OCI-LY7 (cell line): ENCODE measurements around the gene ERP44. TPM values are rescaled to one million over a fixed set of nuclear protein-coding genes. Genes with fewer than 3 reads are reported as not detected.
A peak's percentile ranks its signal among the peaks of the same experiment; 100 is the strongest.

ENCODE experiments used
- BruUV-seq: library from RNA; stranded (reverse); fragments of 400-500 nt; replicated peaks from 2 replicates; lab custom pipeline; 2021; lab: Mats Ljungman, UMichigan
- CTCF ChIA-PET: fragments of 300-600 bp; sonication (Branson Sonifier 250); formaldehyde crosslinking; loops from one replicate; lab custom pipeline; 2022; ENCODE audit warnings: antibody characterized with exemption; ENCODE audit not compliant: unreplicated experiment; lab: Charles Lee
- POLR2A ChIA-PET: fragments of 300-600 bp; sonication (Branson Sonifier 250); formaldehyde crosslinking; loops from one replicate; lab custom pipeline; 2022; ENCODE audit warnings: antibody characterized with exemption; lab: Charles Lee
- DNase-seq: peaks from one replicate; pipeline ENCODE4 v3.0.0-alpha.2; 2015; ENCODE audit warnings: low spot score
- H2AFZ ChIP-seq: fragments of 200-600 bp; sonication (generic), shearing (Covaris generic); 2 replicates; pipeline ENCODE4 v1.6.1; 2014; ENCODE audit warnings: mild to moderate bottlenecking, antibody characterized with exemption, low read length, moderate library complexity
- H3K27ac ChIP-seq: fragments of 200-600 bp; sonication (generic); 2 replicates; pipeline ENCODE4 v1.5.1; 2014; ENCODE audit warnings: mixed run types, low read depth, mild to moderate bottlenecking, moderate library complexity, low read length, inconsistent platforms; ENCODE audit not compliant: poor library complexity, severe bottlenecking
- H3K36me3 ChIP-seq: fragments of 200-600 bp; sonication (generic); 2 replicates; pipeline ENCODE4 v1.6.1; 2014; ENCODE audit warnings: mild to moderate bottlenecking, antibody characterized with exemption, low read length, moderate library complexity, mixed read lengths; ENCODE audit not compliant: insufficient read depth
- H3K4me1 ChIP-seq: fragments of 200-600 bp; sonication (generic); 2 replicates; pipeline ENCODE4 v1.5.1; 2014; ENCODE audit warnings: mild to moderate bottlenecking, low read length; ENCODE audit not compliant: insufficient read depth, poor library complexity, severe bottlenecking
- H3K4me2 ChIP-seq: fragments of 200-600 bp; sonication (generic); 2 replicates; pipeline ENCODE4 v1.6.1; 2014; ENCODE audit warnings: mild to moderate bottlenecking, low read length
- H3K4me3 ChIP-seq: fragments of 200-600 bp; sonication (generic); 2 replicates; pipeline ENCODE4 v1.5.1; 2014; ENCODE audit warnings: mild to moderate bottlenecking, low read depth, low read length; ENCODE audit not compliant: poor library complexity, severe bottlenecking
- H3K79me2 ChIP-seq: fragments of 200-600 bp; sonication (generic); 2 replicates; pipeline ENCODE4 v1.6.1; 2016; ENCODE audit warnings: low read depth, mild to moderate bottlenecking, low read length, moderate library complexity, mixed read lengths; ENCODE audit not compliant: insufficient read depth
- H3K9me2 ChIP-seq: fragments of 200-600 bp; sonication (generic); 2 replicates; pipeline ENCODE4 v1.6.1; 2016; ENCODE audit warnings: mild to moderate bottlenecking, low read length, mixed read lengths; ENCODE audit not compliant: insufficient read depth
- H3K9me3 ChIP-seq: fragments of 200-600 bp; sonication (generic); 2 replicates; pipeline ENCODE4 v1.6.1; 2014; ENCODE audit warnings: mild to moderate bottlenecking, mixed run types, low read length, mixed read lengths
- H4K20me1 ChIP-seq: fragments of 200-600 bp; sonication (generic); 2 replicates; pipeline ENCODE4 v1.6.1; 2014; ENCODE audit warnings: mild to moderate bottlenecking, antibody characterized with exemption, low read length, moderate library complexity, mixed read lengths; ENCODE audit not compliant: insufficient read depth
- EZH2phosphoT487 ChIP-seq: fragments of 200-600 bp; sonication (generic); IDR thresholded peaks from 2 replicates; pipeline ENCODE4 v1.6.1; 2018; ENCODE audit warnings: low read depth, borderline replicate concordance, mild to moderate bottlenecking, mixed run types, antibody characterized with exemption, low read length, moderate library complexity, mixed read lengths
- intact Hi-C: fragments of 100-400 bp; cut with micrococcal nuclease; formaldehyde crosslinking; loops from one replicate; pipeline ENCODE4 v1.10.0; 2022; ENCODE audit not compliant: unreplicated experiment
- total RNA-seq, 2 experiments: library from RNA; depleted of rRNA in 1 of 2; stranded (reverse); fragments of >200 nt in 1 of 2; shearing (Covaris generic) in 1 of 2; gene quantifications; 2 replicates each; pipeline ENCODE4 v1.2.3, GENCODE V29; 2014 to 2022
- TF ChIP-seq, protein P1 (sequence below): fragments of 200-600 bp; sonication (generic); conservative IDR thresholded peaks from 2 replicates; pipeline ENCODE4 v1.5.1; 2014; ENCODE audit warnings: mild to moderate bottlenecking, antibody characterized with exemption, low read length, moderate library complexity, mixed read lengths

Gene ERP44
- total RNA-seq, 2 experiments from 2014 or later: 19.3 to 28.1 TPM

DNA sequence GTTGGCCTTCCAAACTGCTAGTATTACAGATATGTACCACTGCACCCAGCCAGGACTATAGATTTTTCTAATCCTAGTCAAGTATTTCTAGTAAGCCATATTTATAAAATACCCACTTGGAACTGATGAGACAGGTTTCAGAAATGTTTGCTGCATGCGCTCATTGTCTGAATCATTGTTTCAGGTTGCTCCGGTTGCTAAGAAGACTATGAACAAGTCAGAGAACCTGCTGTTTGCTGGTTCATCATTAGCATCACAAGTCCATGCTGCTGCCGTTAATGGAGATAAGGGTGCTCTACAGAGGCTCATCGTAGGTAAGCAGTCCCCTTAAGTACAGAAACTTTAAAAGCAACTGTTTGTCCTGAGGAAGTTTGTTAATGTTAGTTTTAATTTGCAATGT, 5.5 kb upstream of the ERP44 start:
- BruUV-seq: no TSS peak

DNA sequence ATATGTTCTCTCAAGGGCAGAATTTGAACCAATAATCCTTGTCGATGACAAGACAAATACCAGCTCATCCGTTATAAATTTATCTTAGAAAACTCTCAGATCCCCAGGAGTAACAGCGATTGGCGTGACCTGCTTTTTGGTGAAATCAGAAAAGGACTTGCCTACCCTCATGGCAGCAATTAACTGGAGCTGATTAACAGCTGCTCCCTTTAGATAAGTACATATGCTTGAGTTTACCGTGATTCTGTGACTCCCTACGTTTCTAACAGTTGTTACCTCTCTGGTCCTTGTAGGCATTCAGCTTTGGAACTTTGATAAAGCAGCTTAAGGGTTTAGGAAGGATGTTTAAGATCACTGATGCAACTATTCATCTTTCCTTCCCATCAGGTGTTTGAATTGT, 2.8 kb upstream of the ERP44 start:
- intact Hi-C loops: no loop called here
- Histone ChIP-seq H3K4me2 (no peak overlapping the region), H4K20me1 (peaks cover 6% of the 10 kb centered on the region), H3K9me2 (no peaks in the 10 kb centered on the region), H3K4me3 (no peak overlapping the region), H3K36me3 (peaks cover 38% of the 10 kb centered on the region), H3K27ac (no peak overlapping the region), H2AFZ (no peak overlapping the region), H3K9me3 (no peaks in the 10 kb centered on the region), H3K4me1 (peaks cover 9% of the 10 kb centered on the region), H3K79me2 (peaks cover 40% of the 10 kb centered on the region)
- CTCF ChIA-PET: interaction anchor here (1.4 kb wide), 1 partner anchor 12 kb away, joined by 4 read pairs; no protein-coding TSS in a partner anchor
- POLR2A ChIA-PET: interaction anchor here (0.9 to 1.4 kb wide), 5 partner anchors 13 to 26 kb away, joined by 3 to 4 read pairs (median 4); no protein-coding TSS in a partner anchor
- no peak for TF ChIP-seq EZH2phosphoT487
- TF ChIP-seq, protein P1, sequence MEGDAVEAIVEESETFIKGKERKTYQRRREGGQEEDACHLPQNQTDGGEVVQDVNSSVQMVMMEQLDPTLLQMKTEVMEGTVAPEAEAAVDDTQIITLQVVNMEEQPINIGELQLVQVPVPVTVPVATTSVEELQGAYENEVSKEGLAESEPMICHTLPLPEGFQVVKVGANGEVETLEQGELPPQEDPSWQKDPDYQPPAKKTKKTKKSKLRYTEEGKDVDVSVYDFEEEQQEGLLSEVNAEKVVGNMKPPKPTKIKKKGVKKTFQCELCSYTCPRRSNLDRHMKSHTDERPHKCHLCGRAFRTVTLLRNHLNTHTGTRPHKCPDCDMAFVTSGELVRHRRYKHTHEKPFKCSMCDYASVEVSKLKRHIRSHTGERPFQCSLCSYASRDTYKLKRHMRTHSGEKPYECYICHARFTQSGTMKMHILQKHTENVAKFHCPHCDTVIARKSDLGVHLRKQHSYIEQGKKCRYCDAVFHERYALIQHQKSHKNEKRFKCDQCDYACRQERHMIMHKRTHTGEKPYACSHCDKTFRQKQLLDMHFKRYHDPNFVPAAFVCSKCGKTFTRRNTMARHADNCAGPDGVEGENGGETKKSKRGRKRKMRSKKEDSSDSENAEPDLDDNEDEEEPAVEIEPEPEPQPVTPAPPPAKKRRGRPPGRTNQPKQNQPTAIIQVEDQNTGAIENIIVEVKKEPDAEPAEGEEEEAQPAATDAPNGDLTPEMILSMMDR: no peak
- BruUV-seq: TSS peak; percentile 43
- no peak for DNase-seq

More for the DNA sequence above, 5.5 kb upstream of the ERP44 start:
- Histone ChIP-seq H3K4me3 (no peak overlapping the region), H4K20me1 (no peaks in the 10 kb centered on the region), H3K79me2 (peaks cover 18% of the 10 kb centered on the region), H3K4me2 (no peak overlapping the region), H3K27ac (no peak overlapping the region), H3K9me3 (no peaks in the 10 kb centered on the region), H3K36me3 (peaks cover 65% of the 10 kb centered on the region), H3K4me1 (peaks cover 4% of the 10 kb centered on the region), H3K9me2 (no peaks in the 10 kb centered on the region), H2AFZ (no peak overlapping the region)
- no peak for DNase-seq
- intact Hi-C loops: no loop called here
- CTCF ChIA-PET: no interaction called here
- TF ChIP-seq EZH2phosphoT487: no peak
- TF ChIP-seq, protein P1: no peak
- POLR2A ChIA-PET: interaction anchor here (0.6 kb wide), 1 partner anchor 13 kb away, joined by 4 read pairs; no protein-coding TSS in a partner anchor

GRCh38 chr9:100100146-100100667, 1.4 kb upstream of the ERP44 start:
- peaks cover 24% of the 10 kb centered on the region for H3K36me3 ChIP-seq
- peak overlapping the region; percentile 83 for H3K4me2 ChIP-seq
- H3K4me1 ChIP-seq: peaks cover 23% of the 10 kb centered on the region
- ChIA-PET CTCF (no interaction called here), POLR2A (interaction anchor here (1.6 kb wide), 1 partner anchor 10 kb away, joined by 7 read pairs; no protein-coding TSS in a partner anchor)
- H3K9me3 ChIP-seq: no peaks in the 10 kb centered on the region
- intact Hi-C loops: no loop called here
- H3K27ac ChIP-seq: peak overlapping the region; percentile 55
- H2AFZ ChIP-seq: peak overlapping the region; percentile 54; the same call in 1 of the 2 replicates
- BruUV-seq: TSS peak; percentile 83
- H4K20me1 ChIP-seq: peaks cover 8% of the 10 kb centered on the region
- peaks cover 54% of the 10 kb centered on the region for H3K79me2 ChIP-seq
- TF ChIP-seq, protein P1: no peak
- no peak for TF ChIP-seq EZH2phosphoT487
- no peaks in the 10 kb centered on the region for H3K9me2 ChIP-seq
- no peak for DNase-seq
- H3K4me3 ChIP-seq: peak overlapping the region; percentile 97
